A673 (cell line): ENCODE data around the gene DENND2D.

Experiments
- EZH2 ChIP-seq: fragments of 200-600 bp; sonication (generic); IDR thresholded peaks from 2 replicates; pipeline ENCODE4 v1.6.1; 2017; ENCODE audit warnings: borderline replicate concordance, low read depth, mild to moderate bottlenecking, mixed read lengths, antibody characterized with exemption, low read length; ENCODE audit not compliant: poor library complexity, severe bottlenecking
- TF ChIP-seq, protein P1 (sequence below): fragments of 300-800, 200-600 bp; sonication (generic); conservative IDR thresholded peaks from 2 replicates; pipeline ENCODE4 v1.5.1; 2017; ENCODE audit warnings: low read depth, mild to moderate bottlenecking, antibody characterized with exemption, low read length, moderate library complexity, mixed read lengths

DNA sequence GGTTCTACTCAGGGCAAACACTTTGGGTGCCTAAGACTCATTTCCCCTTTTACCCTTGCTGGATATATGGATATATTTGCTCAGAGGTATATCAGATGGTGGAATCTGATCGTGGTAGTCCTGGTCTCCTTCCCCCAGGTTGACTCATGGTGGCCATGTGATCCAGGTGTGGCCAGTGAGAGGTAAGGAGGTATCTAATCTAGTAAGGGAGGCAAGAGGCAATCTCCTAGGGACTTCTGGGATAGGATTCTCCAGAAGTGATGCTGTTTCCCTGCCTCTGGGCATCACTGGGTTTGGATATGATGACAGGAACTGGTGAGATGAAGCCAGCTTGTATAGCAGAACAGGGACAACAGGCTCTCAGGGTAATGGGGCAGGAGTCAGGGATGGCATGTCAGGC is 8.5 kb upstream of the DENND2D start:
- TF ChIP-seq, protein P1, sequence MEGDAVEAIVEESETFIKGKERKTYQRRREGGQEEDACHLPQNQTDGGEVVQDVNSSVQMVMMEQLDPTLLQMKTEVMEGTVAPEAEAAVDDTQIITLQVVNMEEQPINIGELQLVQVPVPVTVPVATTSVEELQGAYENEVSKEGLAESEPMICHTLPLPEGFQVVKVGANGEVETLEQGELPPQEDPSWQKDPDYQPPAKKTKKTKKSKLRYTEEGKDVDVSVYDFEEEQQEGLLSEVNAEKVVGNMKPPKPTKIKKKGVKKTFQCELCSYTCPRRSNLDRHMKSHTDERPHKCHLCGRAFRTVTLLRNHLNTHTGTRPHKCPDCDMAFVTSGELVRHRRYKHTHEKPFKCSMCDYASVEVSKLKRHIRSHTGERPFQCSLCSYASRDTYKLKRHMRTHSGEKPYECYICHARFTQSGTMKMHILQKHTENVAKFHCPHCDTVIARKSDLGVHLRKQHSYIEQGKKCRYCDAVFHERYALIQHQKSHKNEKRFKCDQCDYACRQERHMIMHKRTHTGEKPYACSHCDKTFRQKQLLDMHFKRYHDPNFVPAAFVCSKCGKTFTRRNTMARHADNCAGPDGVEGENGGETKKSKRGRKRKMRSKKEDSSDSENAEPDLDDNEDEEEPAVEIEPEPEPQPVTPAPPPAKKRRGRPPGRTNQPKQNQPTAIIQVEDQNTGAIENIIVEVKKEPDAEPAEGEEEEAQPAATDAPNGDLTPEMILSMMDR, result no peak
- no peak for TF ChIP-seq EZH2
